OCI-LY7 (cell line): Measurements from ENCODE around the gene PRCC. TPM values are rescaled to one million over a fixed set of nuclear protein-coding genes. Genes with fewer than 3 reads are reported as not detected.
"Not testable (repeated sequence)": the region's sequence is repeated elsewhere in the genome, so short reads cannot be mapped to it uniquely, and the experiment has no call there.

Experiments
- BruUV-seq: library from RNA; stranded (reverse); fragments of 400-500 nt; replicated peaks from 2 replicates; lab custom pipeline; 2021; lab: Mats Ljungman, UMichigan
- CTCF ChIA-PET: fragments of 300-600 bp; sonication (Branson Sonifier 250); formaldehyde crosslinking; loops from one replicate; lab custom pipeline; 2022; ENCODE audit warnings: antibody characterized with exemption; ENCODE audit not compliant: unreplicated experiment; lab: Charles Lee
- POLR2A ChIA-PET: fragments of 300-600 bp; sonication (Branson Sonifier 250); formaldehyde crosslinking; loops from one replicate; lab custom pipeline; 2022; ENCODE audit warnings: antibody characterized with exemption; lab: Charles Lee
- DNase-seq: peaks from one replicate; pipeline ENCODE4 v3.0.0-alpha.2; 2015; ENCODE audit warnings: low spot score
- H2AFZ ChIP-seq: fragments of 200-600 bp; sonication (generic), shearing (Covaris generic); 2 replicates; pipeline ENCODE4 v1.6.1; 2014; ENCODE audit warnings: mild to moderate bottlenecking, antibody characterized with exemption, low read length, moderate library complexity
- H3K27ac ChIP-seq: fragments of 200-600 bp; sonication (generic); 2 replicates; pipeline ENCODE4 v1.5.1; 2014; ENCODE audit warnings: mixed run types, low read depth, mild to moderate bottlenecking, moderate library complexity, low read length, inconsistent platforms; ENCODE audit not compliant: poor library complexity, severe bottlenecking
- H3K36me3 ChIP-seq: fragments of 200-600 bp; sonication (generic); 2 replicates; pipeline ENCODE4 v1.6.1; 2014; ENCODE audit warnings: mild to moderate bottlenecking, antibody characterized with exemption, low read length, moderate library complexity, mixed read lengths; ENCODE audit not compliant: insufficient read depth
- H3K4me1 ChIP-seq: fragments of 200-600 bp; sonication (generic); 2 replicates; pipeline ENCODE4 v1.5.1; 2014; ENCODE audit warnings: mild to moderate bottlenecking, low read length; ENCODE audit not compliant: insufficient read depth, poor library complexity, severe bottlenecking
- H3K4me2 ChIP-seq: fragments of 200-600 bp; sonication (generic); 2 replicates; pipeline ENCODE4 v1.6.1; 2014; ENCODE audit warnings: mild to moderate bottlenecking, low read length
- H3K4me3 ChIP-seq: fragments of 200-600 bp; sonication (generic); 2 replicates; pipeline ENCODE4 v1.5.1; 2014; ENCODE audit warnings: mild to moderate bottlenecking, low read depth, low read length; ENCODE audit not compliant: poor library complexity, severe bottlenecking
- H3K79me2 ChIP-seq: fragments of 200-600 bp; sonication (generic); 2 replicates; pipeline ENCODE4 v1.6.1; 2016; ENCODE audit warnings: low read depth, mild to moderate bottlenecking, low read length, moderate library complexity, mixed read lengths; ENCODE audit not compliant: insufficient read depth
- H3K9me2 ChIP-seq: fragments of 200-600 bp; sonication (generic); 2 replicates; pipeline ENCODE4 v1.6.1; 2016; ENCODE audit warnings: mild to moderate bottlenecking, low read length, mixed read lengths; ENCODE audit not compliant: insufficient read depth
- H3K9me3 ChIP-seq: fragments of 200-600 bp; sonication (generic); 2 replicates; pipeline ENCODE4 v1.6.1; 2014; ENCODE audit warnings: mild to moderate bottlenecking, mixed run types, low read length, mixed read lengths
- H4K20me1 ChIP-seq: fragments of 200-600 bp; sonication (generic); 2 replicates; pipeline ENCODE4 v1.6.1; 2014; ENCODE audit warnings: mild to moderate bottlenecking, antibody characterized with exemption, low read length, moderate library complexity, mixed read lengths; ENCODE audit not compliant: insufficient read depth
- EZH2phosphoT487 ChIP-seq: fragments of 200-600 bp; sonication (generic); IDR thresholded peaks from 2 replicates; pipeline ENCODE4 v1.6.1; 2018; ENCODE audit warnings: low read depth, borderline replicate concordance, mild to moderate bottlenecking, mixed run types, antibody characterized with exemption, low read length, moderate library complexity, mixed read lengths
- intact Hi-C: fragments of 100-400 bp; cut with micrococcal nuclease; formaldehyde crosslinking; loops from one replicate; pipeline ENCODE4 v1.10.0; 2022; ENCODE audit not compliant: unreplicated experiment
- total RNA-seq, 2 experiments: library from RNA; depleted of rRNA in 1 of 2; stranded (reverse); fragments of >200 nt in 1 of 2; shearing (Covaris generic) in 1 of 2; gene quantifications; 2 replicates each; pipeline ENCODE4 v1.2.3, GENCODE V29; 2014 to 2022
- TF ChIP-seq, protein P1 (sequence below): fragments of 200-600 bp; sonication (generic); conservative IDR thresholded peaks from 2 replicates; pipeline ENCODE4 v1.5.1; 2014; ENCODE audit warnings: mild to moderate bottlenecking, antibody characterized with exemption, low read length, moderate library complexity, mixed read lengths

PRCC gene
- total RNA-seq, 2 experiments from 2014 or later = 54.0 to 82.9 TPM

- H3K27ac ChIP-seq = no peak overlapping the region
- no peaks in the 10 kb centered on the region for H3K9me3 ChIP-seq
- intact Hi-C loops = no loop called here
- H3K4me2 ChIP-seq = no peak overlapping the region
- H2AFZ ChIP-seq = no peak overlapping the region
- no peaks in the 10 kb centered on the region for H4K20me1 ChIP-seq
- POLR2A ChIA-PET = interaction anchor here (0.7 to 2.3 kb wide), 2 partner anchors 9 to 12 kb away, joined by 3 to 7 read pairs; no protein-coding TSS in a partner anchor
- H3K4me3 ChIP-seq = no peak overlapping the region
- no peaks in the 10 kb centered on the region for H3K36me3 ChIP-seq
- peaks cover 2% of the 10 kb centered on the region; the same call in 1 of the 2 replicates for H3K79me2 ChIP-seq
- CTCF ChIA-PET = interaction anchor here (0.6 kb wide), 1 partner anchor 133 kb away, joined by 3 read pairs; no protein-coding TSS in a partner anchor
- DNase-seq = no peak
- H3K4me1 ChIP-seq = peaks cover 5% of the 10 kb centered on the region
- BruUV-seq = no TSS peak
- H3K9me2 ChIP-seq = no peaks in the 10 kb centered on the region
- TF ChIP-seq, protein P1, sequence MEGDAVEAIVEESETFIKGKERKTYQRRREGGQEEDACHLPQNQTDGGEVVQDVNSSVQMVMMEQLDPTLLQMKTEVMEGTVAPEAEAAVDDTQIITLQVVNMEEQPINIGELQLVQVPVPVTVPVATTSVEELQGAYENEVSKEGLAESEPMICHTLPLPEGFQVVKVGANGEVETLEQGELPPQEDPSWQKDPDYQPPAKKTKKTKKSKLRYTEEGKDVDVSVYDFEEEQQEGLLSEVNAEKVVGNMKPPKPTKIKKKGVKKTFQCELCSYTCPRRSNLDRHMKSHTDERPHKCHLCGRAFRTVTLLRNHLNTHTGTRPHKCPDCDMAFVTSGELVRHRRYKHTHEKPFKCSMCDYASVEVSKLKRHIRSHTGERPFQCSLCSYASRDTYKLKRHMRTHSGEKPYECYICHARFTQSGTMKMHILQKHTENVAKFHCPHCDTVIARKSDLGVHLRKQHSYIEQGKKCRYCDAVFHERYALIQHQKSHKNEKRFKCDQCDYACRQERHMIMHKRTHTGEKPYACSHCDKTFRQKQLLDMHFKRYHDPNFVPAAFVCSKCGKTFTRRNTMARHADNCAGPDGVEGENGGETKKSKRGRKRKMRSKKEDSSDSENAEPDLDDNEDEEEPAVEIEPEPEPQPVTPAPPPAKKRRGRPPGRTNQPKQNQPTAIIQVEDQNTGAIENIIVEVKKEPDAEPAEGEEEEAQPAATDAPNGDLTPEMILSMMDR = no peak
- TF ChIP-seq EZH2phosphoT487 = no peak
Observed at GRCh38 chr1:156760796-156761104, 6.6 kb upstream of the PRCC start.

DNA sequence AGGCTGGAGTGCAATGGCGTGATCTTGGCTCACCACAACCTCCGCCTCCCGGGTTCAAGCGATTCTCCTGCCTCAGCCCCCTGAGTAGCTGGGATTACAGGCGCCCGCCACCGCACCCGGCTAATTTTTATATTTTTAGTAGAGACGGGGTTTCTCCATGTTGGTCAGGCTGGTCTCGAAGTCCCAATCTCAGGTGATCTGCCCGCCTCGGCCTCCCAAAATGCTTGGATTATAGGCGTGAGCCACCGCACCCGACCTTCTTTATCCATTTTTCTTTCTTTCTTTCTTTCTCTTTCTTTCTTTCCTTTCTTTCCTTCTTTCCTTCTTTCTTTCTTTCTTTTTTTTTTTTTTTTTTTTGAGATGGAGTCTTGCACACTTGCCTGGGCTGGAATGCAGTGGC, 2.2 kb upstream of the PRCC start:
- Histone ChIP-seq H3K4me1 (peaks cover 19% of the 10 kb centered on the region), H3K79me2 (peaks cover 36% of the 10 kb centered on the region), H3K36me3 (peaks cover 12% of the 10 kb centered on the region), H4K20me1 (peaks cover 11% of the 10 kb centered on the region; the same call in 1 of the 2 replicates)
- H3K4me2 ChIP-seq, H3K9me2 ChIP-seq, H3K9me3 ChIP-seq, H3K4me3 ChIP-seq, DNase-seq, H2AFZ ChIP-seq, BruUV-seq, intact Hi-C loops, CTCF ChIA-PET, H3K27ac ChIP-seq: not testable (repeated sequence)
- POLR2A ChIA-PET = interaction anchor here (1.4 kb wide), 1 partner anchor 13 kb away, joined by 6 read pairs; the partner anchor contains the start of gene HDGF

DNA sequence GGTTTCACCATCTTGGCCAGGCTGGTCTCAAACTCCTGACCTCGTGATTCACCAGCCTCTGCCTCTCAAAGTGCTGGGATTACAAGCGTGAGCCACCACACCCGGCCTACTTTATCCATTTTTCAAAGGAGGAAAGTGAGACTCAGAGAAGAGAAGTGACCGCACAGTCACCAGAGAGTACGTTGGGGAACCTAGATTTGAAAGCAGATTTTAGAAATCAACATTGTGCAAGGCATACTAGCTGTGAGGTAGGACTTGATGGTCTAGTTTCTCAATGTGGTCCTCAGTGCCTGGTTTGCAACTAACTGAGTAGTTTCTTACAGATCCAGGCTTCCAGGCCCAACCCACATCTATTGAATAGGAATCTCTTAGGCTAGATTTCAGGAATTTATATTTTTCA, 1.7 kb upstream of the PRCC start:
- H3K9me2 ChIP-seq = no peaks in the 10 kb centered on the region
- TF ChIP-seq EZH2phosphoT487 = no peak
- TF ChIP-seq, protein P1 = no peak
- peak overlapping the region; percentile 83; the same call in 1 of the 2 replicates for H2AFZ ChIP-seq
- BruUV-seq = no TSS peak
- peaks cover 19% of the 10 kb centered on the region for H3K4me1 ChIP-seq
- H3K4me2 ChIP-seq = peak overlapping the region; percentile 99
- peaks cover 41% of the 10 kb centered on the region for H3K79me2 ChIP-seq
- H4K20me1 ChIP-seq = peaks cover 11% of the 10 kb centered on the region; the same call in 1 of the 2 replicates
- no peaks in the 10 kb centered on the region for H3K9me3 ChIP-seq
- peak overlapping the region; percentile 51 for H3K27ac ChIP-seq
- ChIA-PET POLR2A (interaction anchor here (1.4 to 2.0 kb wide), 2 partner anchors 13 to 14 kb away, joined by 6 to 10 read pairs; partner anchors contain the start of gene HDGF), CTCF (interaction anchor here (0.7 kb wide), 1 partner anchor 40 kb away, joined by 3 read pairs; no protein-coding TSS in a partner anchor)
- peak overlapping the region; percentile 82 for H3K4me3 ChIP-seq
- no peak for DNase-seq
- peaks cover 17% of the 10 kb centered on the region for H3K36me3 ChIP-seq
- intact Hi-C loops = no loop called here
